ENCODE data around the gene FBN1.

DNA sequence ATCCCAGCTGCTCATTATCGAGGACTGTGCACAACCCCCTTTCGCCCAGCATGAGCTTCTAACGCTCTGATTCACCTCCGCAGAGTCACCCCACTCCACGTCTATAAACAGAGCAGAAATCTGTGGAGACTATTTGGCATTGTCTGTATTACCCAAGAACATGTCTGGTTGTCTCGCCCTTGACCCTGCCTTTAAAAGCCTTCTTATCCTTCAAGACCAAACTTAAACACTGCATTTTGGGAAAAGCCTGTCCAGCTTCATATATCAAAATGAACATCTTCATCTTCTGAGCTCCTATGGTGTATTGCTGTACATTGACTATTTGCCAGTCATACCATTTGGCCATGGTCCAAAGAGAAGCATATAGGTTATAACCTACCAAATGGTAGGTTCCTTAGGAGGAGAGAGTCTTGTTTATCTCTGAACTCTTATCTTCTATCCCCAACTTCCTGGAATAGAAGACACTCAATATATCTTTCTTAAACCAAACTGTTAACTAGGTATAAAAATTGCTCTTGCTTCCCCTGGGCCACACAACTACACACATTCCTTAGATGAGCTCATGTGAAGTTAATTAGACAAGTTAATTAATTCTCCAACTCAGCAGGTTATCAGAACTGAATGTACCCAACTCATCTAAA, 90.1 kb downstream of the FBN1 start:
- TF ChIP-seq CTCF (IDR thresholded peaks at IDR 0.05; ENCODE audit: low read depth, low read length) (no peak), EZH2phosphoT487 (IDR thresholded peaks at IDR 0.05; ENCODE audit: low read depth) (no peak)
